Stimulated activated CD4-positive, alpha-beta T cell treated with anti-CD3 and anti-CD28 coated beads, Interleukin-4, amount 100 ng/mL, for 48 hours (primary cell): Measurements from ENCODE around the gene ZBTB12.
"Not testable (repeated sequence)": the region's sequence is repeated elsewhere in the genome, so short reads cannot be mapped to it uniquely, and the experiment has no call there.

Experiments
- DNase-seq, 2 donors: peaks; one replicate each; pipeline ENCODE4 v3.0.0-alpha.2; 2020; ENCODE audit warnings: low read depth in 2 of 2

Gene ZBTB12

GRCh38 chr6:31901953-31902643 lies at the start of gene ZBTB12:
TSS of gene ZBTB12 (minus strand) at chr6:31902086. CDS start at chr6:31901305, 781 bp downstream.
- peak; percentile 70 to 82 for DNase-seq

- no peak for DNase-seq
These were observed 48.2 kb upstream of the ZBTB12 start for GRCh38 chr6:31949926-31950548.

- DNase-seq, result no peak
These were observed 47.0 kb upstream of the ZBTB12 start for GRCh38 chr6:31948753-31949413.

- DNase-seq, result no peak
These were observed 46.4 kb upstream of the ZBTB12 start for GRCh38 chr6:31948306-31948705.

- DNase-seq, result no peak
These were observed 46.0 kb upstream of the ZBTB12 start for GRCh38 chr6:31947864-31948263.

GRCh38 chr6:31947070-31947675 lies 45.3 kb upstream of the ZBTB12 start:
- no peak for DNase-seq

- no peak for DNase-seq
These were observed 44.5 kb upstream of the ZBTB12 start for GRCh38 chr6:31946370-31946885.

- DNase-seq, result no peak
These were observed 43.9 kb upstream of the ZBTB12 start, which contains the start of gene CFB for GRCh38 chr6:31945507-31946369. TSS of gene CFB (plus strand) at chr6:31946095. CDS start at chr6:31946222, 127 bp downstream.

- DNase-seq, result no peak
These were observed 43.2 kb upstream of the ZBTB12 start for GRCh38 chr6:31945154-31945506.

GRCh38 chr6:31943742-31944141 lies 41.9 kb upstream of the ZBTB12 start:
- DNase-seq, result no peak

- DNase-seq, result no peak
These were observed 38.4 kb upstream of the ZBTB12 start for GRCh38 chr6:31940256-31940664.

GRCh38 chr6:31935823-31936222 lies 33.9 kb upstream of the ZBTB12 start:
- no peak for DNase-seq

GRCh38 chr6:31935021-31935420 lies 33.1 kb upstream of the ZBTB12 start:
- no peak for DNase-seq

- no peak for DNase-seq
These were observed 31.7 kb upstream of the ZBTB12 start for GRCh38 chr6:31933537-31933936.

- DNase-seq, result not testable (repeated sequence)
These were observed 30.3 kb upstream of the ZBTB12 start for GRCh38 chr6:31932137-31932536.

- no peak for DNase-seq
These were observed 29.1 kb upstream of the ZBTB12 start for GRCh38 chr6:31930962-31931361.

GRCh38 chr6:31928672-31928939 lies 26.7 kb upstream of the ZBTB12 start:
- DNase-seq, result no peak

GRCh38 chr6:31927863-31928671 lies 26.2 kb upstream of the ZBTB12 start:
- no peak for DNase-seq

GRCh38 chr6:31927242-31927862 lies 25.5 kb upstream of the ZBTB12 start, which contains the start of gene C2:
TSS of gene C2 (plus strand) at chr6:31927717. CDS start at chr6:31927753, 36 bp downstream.
- no peak for DNase-seq

- no peak for DNase-seq
These were observed 21.1 kb upstream of the ZBTB12 start for GRCh38 chr6:31922942-31923341.
